GM12891 (cell line): ENCODE data around the gene NR5A2.

Experiments
- PAX5 ChIP-seq: IDR thresholded peaks from 2 replicates; pipeline ENCODE4 v1.6.1; 2011; ENCODE audit warnings: low read length, moderate library complexity, mild to moderate bottlenecking; ENCODE audit not compliant: insufficient read depth, severe bottlenecking
- POLR2A ChIP-seq: IDR thresholded peaks from 2 replicates; pipeline ENCODE4 v1.6.1; 2011; ENCODE audit warnings: low read depth, low read length, control low read depth
- POLR2AphosphoS5 ChIP-seq: IDR thresholded peaks from 2 replicates; pipeline ENCODE4 v1.6.1; 2011; ENCODE audit warnings: low read depth, low read length, control low read depth
- POU2F2 ChIP-seq: IDR thresholded peaks from 2 replicates; pipeline ENCODE4 v1.6.1; 2011; ENCODE audit warnings: low read depth, mild to moderate bottlenecking, control low read depth, low read length, moderate library complexity
- SPI1 ChIP-seq: IDR thresholded peaks from 2 replicates; pipeline ENCODE4 v1.6.1; 2011; ENCODE audit warnings: low read depth, low read length, control low read depth
- TAF1 ChIP-seq: IDR thresholded peaks from 2 replicates; pipeline ENCODE4 v1.6.1; 2011; ENCODE audit warnings: low read depth, low read length, control low read depth

- no peak for TF ChIP-seq POLR2A
- no peak for TF ChIP-seq POLR2AphosphoS5
- no peak for TF ChIP-seq SPI1
- TF ChIP-seq TAF1: no peak
- TF ChIP-seq POU2F2: no peak
- no peak for TF ChIP-seq PAX5
These were observed 134.3 kb downstream of the NR5A2 start for GRCh38 chr1:200161801-200162200.
